Measurements from ENCODE around the gene GPRIN3.

- TF ChIP-seq CTCF (conservative IDR thresholded peaks at IDR 0.05; ENCODE audit: low read depth in 2 of 2) (no peak), ZNF331 (CRISPR knock-in tag; IDR thresholded peaks at IDR 0.05; ENCODE audit: low read depth) (no peak), EZH2 (IDR thresholded peaks at IDR 0.05; ENCODE audit: low read depth, unreplicated experiment) (no peak), POLR2AphosphoS5 (IDR thresholded peaks at IDR 0.05; ENCODE audit: low read depth) (no peak), EZH2phosphoT487 (IDR thresholded peaks at IDR 0.05; ENCODE audit: unreplicated experiment) (no peak), ZNF114 (CRISPR knock-in tag; IDR thresholded peaks at IDR 0.05) (no peak), CREB1 (CRISPR knock-in tag; IDR thresholded peaks at IDR 0.05; ENCODE audit: low read depth) (no peak), ETS1 (IDR thresholded peaks at IDR 0.05) (no peak), NANOG (IDR thresholded peaks at IDR 0.05; ENCODE audit: borderline replicate concordance) (no peak)
Observed at GRCh38 chr4:89336818-89337420, 29.3 kb upstream of the GPRIN3 start.

All from GM23338 (cell line).